NCI-H2196 treated with DMSO at 0.1 percent for 48 hours (cell line): Measurements from ENCODE around the gene NAGK.
"Not testable (repeated sequence)": the region's sequence is repeated elsewhere in the genome, so short reads cannot be mapped to it uniquely, and the experiment has no call there.

Source experiments
- DNase-seq: peaks from one replicate; lab custom pipeline; 2025; ENCODE audit not compliant: unreplicated experiment; lab: John Stamatoyannopoulos, UW

Gene NAGK

DNA sequence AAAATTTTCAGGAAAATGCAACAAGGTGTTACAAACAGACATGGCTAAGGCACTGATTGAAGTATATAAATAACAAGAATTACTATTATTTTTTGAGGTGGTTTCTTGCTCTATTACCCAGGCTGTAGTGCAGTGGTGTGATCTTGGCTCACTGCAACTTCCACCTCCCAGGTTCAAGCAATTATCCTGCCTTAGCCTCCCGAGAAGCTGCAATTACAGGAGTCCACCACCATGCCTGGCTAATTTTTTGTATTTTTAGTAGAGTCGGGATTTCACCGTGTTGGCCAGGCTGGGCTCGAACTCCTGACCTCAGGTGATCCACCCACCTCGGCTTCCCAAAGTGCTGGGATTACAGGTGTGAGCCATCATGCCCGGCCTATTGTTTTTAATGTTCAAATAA is 38.0 kb downstream of the NAGK start:
- DNase-seq: not testable (repeated sequence)

DNA sequence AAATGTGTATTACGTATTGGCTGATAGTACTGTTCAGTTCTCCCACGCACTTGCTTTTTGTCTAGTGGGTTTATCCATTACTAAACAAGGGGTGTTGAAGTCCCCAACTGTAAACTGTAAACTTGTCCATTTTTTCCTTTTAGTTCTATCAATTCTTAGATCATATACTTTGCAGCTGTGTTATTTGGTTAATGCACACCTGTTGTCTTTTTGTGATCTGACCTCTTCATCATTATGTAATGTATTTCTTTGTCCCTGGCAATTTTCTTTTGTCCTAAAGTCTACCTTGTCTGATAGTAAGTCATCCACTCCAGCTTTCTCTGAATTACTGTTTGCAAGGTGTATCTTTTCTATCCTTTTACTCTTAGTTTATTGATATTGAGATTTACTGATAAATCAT is 39.6 kb downstream of the NAGK start:
- DNase-seq: no peak

DNA sequence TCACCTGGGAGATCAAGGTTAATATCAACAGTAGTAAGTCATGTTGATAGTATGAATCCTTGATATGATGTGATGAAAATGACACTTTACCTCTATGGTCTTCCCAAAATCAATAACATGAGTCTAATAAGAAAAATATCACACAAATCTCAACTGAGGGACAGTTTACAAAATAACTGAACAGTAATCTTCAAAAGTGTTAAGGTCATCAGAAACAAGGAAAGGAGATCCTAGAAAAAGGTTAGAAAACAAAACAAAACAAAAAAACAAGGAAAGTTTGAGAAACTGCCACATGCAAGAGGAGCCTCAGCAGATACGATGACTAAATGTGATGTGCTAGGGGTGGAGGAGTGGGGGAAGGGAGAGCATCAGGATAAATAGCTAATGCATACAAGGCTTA is 45.4 kb downstream of the NAGK start:
- no peak for DNase-seq

DNA sequence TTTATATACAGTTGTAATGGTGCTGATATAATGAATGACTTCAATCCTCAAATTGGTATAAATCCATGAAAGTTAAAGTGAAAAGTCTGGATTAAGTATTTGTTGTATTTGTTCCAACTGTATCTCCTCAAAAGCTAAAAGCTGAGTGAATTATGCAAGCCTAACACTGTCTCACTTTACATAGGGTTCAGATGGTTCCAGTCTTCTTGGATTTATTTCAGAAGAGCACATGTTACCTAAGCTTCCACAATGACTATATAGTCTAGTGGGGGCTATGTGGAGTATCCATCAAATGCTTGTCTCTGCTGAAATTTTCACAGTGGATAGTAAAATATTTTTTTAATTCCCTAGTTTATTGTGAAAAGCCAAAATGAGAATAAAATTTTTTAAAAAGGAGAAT is 48.6 kb downstream of the NAGK start:
- DNase-seq: no peak

DNA sequence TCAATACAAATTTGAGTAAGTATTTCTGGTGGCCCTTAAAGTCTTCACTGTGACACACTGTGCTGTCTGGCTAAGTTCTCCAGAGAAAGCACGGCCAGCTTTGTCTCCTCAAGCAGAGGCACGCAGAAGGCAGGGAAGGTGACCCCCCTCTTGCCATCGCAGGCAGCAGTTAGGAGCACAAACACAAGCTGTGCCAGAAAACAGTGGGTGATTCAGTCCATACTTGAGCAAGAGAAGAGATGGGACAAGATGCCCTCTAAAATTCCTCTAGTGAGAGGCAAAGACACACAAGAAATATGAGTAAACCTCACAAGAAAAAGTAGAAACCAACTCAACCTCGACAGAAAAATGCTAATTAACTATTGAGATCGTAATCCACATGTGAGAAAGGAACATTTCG is 51.7 kb downstream of the NAGK start:
- no peak for DNase-seq

DNA sequence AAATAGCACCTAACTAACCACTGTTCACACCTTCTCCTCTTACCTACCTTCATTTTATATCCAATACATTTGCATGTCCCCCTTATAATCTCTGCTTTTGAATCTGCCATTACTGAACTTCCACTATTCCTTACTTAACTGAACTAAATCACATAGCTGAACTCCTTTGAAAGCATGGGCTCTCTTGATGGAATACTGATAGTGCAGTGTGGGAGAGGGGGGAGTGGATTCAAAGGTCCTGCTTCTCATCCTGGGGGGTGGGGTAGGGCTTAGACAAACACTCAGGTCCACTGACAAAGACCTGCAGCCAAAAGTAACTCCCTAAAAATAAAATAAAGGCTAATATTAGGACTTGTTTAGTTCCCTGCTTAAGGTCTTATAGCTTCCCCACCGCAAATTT is 53.0 kb downstream of the NAGK start:
- no peak for DNase-seq

DNA sequence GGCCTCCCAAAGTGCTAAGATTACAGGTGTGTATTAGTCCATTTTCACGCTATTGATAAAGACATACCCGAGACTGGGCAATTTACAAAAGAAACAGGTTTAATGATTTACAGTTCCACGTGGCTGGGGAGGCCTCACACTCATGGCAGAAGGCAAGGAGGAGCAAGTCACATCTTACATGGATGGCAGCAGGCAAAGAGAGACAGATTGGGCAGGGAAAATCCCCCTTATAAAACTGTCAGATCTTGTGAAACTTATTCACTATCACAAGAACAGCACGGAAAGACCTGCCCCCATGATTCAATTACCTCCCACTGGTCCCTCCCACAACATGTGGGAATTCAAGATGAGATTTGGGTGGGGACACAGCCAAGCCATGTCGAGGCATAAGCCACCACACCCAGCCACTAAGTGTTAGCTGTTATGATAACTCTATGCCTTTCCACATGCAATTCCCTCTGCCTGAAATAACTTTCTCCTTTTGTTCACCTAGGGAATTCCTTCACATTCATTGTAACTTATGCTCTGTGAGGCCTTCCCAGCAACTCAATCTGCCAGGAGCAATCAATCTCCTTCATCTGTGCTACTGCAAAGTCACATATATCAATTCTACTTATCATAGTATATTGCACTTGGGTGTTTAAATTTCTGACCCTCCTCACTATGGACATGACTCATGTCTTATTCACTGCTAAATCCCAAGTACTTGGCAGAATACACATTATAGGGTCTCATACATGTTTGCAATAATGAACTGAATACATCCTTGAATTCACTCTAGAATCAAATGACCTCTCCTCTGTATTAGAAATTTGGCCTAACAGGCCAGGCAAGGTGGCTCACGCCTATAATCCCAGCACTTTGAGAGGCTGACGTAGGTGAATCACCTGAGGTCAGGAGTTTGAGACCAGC is 54.2 kb downstream of the NAGK start:
- no peak for DNase-seq

DNA sequence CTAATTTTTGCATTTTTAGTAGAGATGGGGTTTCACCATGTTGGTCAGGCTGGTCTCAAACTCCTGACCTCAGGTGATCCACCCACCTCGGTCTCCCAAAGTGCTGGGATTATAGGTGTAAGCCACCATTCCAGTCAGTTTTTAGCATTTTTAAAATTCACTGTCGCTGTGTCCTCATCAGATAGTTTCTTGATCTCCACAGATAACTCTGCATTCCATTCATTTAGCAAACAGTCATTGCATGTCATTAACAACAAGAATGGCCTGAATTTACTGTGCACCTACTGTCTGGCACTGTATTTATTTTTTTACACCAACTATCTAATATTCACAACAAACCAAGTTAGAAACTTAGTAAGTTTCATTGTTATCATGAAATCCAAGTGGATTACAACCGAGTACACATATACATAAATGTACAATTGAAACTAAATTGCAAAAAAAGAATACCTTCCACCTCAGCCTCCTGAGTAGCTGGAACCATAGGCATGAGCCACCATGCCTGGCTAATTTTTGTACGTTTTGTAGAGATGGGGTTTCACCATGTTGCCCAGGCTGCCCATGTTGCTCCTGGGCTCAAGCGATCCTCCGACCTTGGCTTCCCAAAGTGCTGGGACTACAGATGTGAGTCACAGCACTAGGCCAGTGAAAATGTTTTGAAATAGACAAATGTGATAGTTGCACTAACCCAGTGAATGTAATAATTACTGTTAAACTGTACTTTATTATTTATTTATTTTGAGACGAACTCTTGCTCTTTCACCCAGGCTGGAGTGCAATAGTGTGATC is 57.3 kb downstream of the NAGK start:
- no peak for DNase-seq

DNA sequence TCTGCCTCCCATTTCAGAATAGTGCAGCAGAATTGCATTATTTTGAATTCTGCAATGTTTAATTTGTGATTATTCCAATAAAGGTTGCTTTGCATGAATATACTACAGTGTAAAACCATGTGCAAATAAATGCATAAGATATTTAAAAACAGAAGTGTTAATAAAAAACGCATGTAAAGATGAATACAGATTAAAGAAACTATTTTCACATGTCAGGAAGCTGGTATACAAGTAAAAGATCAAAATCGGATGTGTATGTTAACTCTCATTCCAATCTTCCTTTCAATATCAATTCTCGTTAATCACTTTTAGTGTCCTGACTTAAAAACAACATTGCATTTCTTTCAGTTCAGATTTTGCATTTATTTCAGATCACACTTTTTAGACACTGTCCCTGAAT is 58.5 kb downstream of the NAGK start:
- DNase-seq: no peak
